Hepatic stellate cell (primary cell): ENCODE data around the gene MLXIPL.
A peak's percentile ranks its signal among the peaks of the same experiment; 100 is the strongest.
"Not testable (repeated sequence)": the region's sequence is repeated elsewhere in the genome, so short reads cannot be mapped to it uniquely, and the experiment has no call there.

Experiments used
- DNase-seq: peaks from one replicate; pipeline ENCODE4 v3.0.0; 2011; ENCODE audit warnings: low spot score

The MLXIPL gene

GRCh38 chr7:73612598-73613269 is 11.6 kb downstream of the MLXIPL start:
- no peak for DNase-seq

GRCh38 chr7:73611017-73611555 is 13.2 kb downstream of the MLXIPL start:
- DNase-seq, result no peak

GRCh38 chr7:73610105-73610504 is 14.2 kb downstream of the MLXIPL start:
- DNase-seq, result no peak

- DNase-seq, result not testable (repeated sequence)
Measured at GRCh38 chr7:73607692-73607983, 16.7 kb downstream of the MLXIPL start.

- peak; percentile 84 for DNase-seq
Measured at GRCh38 chr7:73606801-73607691, 17.3 kb downstream of the MLXIPL start.

GRCh38 chr7:73605601-73606220 is 18.6 kb downstream of the MLXIPL start:
- DNase-seq, result no peak

- no peak for DNase-seq
Measured at GRCh38 chr7:73602721-73603651, 21.3 kb downstream of the MLXIPL start.

GRCh38 chr7:73599916-73600315 is 24.4 kb downstream of the MLXIPL start:
- DNase-seq, result no peak

- no peak for DNase-seq
Measured at GRCh38 chr7:73599151-73599882, 25.0 kb downstream of the MLXIPL start.

- DNase-seq, result no peak
Measured at GRCh38 chr7:73597978-73598782, 26.1 kb downstream of the MLXIPL start.

- no peak for DNase-seq
Measured at GRCh38 chr7:73596191-73597065, 27.9 kb downstream of the MLXIPL start.

- no peak for DNase-seq
Measured at GRCh38 chr7:73595358-73595757, 29.0 kb downstream of the MLXIPL start.

GRCh38 chr7:73593207-73594045 is 30.9 kb downstream of the MLXIPL start:
- no peak for DNase-seq

- no peak for DNase-seq
Measured at GRCh38 chr7:73586911-73587310, 37.4 kb downstream of the MLXIPL start.

- no peak for DNase-seq
Measured at GRCh38 chr7:73585196-73585595, 39.1 kb downstream of the MLXIPL start.

- DNase-seq, result no peak
Measured at GRCh38 chr7:73582664-73583202, 41.6 kb downstream of the MLXIPL start.

GRCh38 chr7:73581006-73581405 is 43.3 kb downstream of the MLXIPL start:
- not testable (repeated sequence) for DNase-seq
